SKM-1 treated with dmso at 0.1 percent for 144 hours (cell line): ENCODE results near the gene COMMD1.
"Not testable (repeated sequence)": the region's sequence is repeated elsewhere in the genome, so short reads cannot be mapped to it uniquely, and the experiment has no call there.

Source experiments
- DNase-seq: peaks from one replicate; lab custom pipeline; 2025; ENCODE audit not compliant: unreplicated experiment; lab: John Stamatoyannopoulos, UW

The COMMD1 gene

DNA sequence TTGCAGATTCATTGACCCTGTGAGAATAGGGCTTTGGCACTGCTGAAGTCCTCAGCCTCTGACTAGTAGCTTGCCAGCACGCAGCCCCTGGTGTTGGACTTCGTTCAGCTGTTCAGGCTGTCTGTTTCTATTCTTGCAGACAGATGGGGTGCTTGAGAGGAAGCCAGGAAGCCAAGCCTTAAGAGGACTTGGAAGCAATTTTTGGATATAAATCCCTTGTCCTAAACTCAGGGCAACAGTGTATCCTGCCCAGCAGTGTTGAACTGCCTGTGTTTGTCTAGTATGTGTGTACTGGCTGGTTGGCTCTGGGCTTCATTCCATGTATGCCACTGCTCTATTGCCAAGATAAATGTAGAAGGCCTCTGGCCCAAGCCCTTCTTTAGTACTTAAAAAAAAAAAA is 108.6 kb downstream of the COMMD1 start:
- peak; percentile 27 for DNase-seq

DNA sequence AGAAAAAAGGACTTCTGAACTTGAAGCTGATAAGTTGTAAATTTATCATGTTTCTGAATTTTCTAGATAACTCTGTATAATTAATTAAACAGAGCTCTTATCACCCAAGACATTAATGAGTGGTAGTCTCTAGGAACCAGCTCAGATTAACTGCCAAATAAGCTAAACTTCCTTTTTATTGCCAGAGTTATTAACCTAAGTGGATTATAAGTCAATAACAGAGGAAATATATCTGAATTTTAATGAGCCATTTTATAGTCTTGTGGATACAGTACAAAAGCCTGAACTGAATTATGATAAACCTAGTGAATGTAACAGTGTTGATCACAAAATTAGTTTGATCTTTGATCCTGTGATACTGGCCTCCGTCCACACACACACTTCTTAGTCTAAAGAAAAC is 111.5 kb downstream of the COMMD1 start:
- no peak for DNase-seq

DNA sequence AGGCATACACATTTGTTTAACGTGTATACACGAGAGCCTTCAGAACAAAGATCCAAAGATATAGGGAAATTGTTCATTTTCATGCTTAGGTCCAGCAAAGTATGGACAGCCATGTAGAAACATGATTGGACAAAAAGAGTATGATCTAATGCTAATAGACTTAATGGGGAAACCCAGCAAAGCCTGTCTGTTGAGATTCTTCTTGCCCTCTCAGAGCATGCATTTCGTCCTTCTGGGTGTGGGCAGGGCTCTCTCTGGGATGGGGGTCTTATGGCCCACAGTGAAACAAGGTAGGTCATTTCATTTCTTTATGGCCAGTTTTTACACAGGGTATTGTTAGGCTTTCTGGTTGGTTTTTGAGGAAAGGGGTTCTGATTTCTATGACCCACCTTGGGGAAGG is 124.4 kb downstream of the COMMD1 start:
- no peak for DNase-seq

DNA sequence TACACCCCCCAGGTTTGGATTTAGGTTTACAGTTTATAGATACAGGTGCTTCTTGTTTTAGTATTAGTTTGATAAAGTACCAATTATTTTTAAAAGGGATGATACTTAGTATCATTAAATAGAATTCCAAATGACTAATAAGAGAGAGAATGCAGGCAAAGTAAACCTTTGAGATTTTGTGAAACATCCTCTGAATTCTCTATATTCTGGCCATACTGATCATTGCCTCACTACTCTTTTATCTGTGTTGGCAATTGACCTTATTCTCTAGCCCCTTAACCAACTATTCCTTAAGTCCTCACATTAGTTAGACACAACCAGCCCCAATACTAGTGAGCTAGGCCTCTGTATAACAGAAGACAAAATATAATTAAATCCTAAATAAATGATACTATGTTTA is 125.4 kb downstream of the COMMD1 start:
- no peak for DNase-seq

DNA sequence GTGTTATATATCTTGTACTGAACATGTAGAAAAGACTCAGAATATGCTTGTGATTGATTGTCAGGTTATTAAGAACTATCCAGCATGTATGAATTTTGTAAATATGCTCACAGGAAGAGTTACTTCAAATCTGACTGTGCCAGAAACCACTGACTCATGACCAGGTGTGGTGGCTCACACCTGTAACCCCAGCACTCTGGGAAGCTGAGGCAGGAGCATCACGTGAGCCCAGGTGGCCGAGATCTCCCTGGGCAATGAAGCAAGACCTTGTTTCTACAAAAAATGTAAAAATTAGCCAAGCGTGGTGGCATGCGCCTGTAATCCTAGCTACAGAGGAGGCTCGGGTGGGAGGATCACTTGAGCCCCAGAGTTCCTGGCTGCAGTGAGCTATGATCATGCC is 126.6 kb downstream of the COMMD1 start:
- DNase-seq: no peak

DNA sequence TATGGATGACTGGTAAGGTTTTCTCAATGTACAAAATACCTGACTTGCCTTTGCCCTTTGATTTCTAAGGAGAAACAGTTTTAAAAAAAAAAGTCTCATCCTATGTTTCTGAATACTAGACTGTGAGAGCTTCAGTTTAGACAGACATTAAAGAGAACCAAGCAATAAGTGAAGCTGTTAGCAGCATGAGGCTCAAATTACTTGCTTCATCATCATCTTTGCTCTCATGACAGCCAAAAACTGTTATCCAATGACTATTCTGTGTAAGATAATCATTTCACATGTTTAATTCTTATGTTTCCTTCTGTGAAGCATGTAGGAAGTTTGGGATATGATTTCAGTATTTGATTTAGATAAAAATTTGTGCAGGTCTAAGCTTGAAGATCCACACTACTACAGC is 129.2 kb downstream of the COMMD1 start:
- DNase-seq: no peak

DNA sequence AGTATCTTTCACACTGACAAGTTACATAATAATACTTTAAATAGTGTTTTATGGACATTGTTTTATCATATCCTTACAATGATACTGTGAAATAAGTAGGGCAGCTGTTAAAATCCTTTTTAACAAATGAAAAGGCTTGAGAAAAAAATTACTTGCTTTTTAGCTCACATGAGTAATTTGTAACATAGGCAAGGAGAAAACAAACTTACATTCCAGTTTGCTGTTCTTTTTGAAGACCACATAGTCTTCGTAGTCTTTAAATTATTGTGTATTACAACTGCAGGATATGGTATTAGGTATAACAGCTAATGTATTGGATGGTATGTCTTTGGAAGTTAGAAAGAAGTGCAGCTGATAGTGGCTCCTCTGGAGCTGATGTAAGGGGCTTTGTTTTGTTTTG is 130.8 kb downstream of the COMMD1 start:
- no peak for DNase-seq

DNA sequence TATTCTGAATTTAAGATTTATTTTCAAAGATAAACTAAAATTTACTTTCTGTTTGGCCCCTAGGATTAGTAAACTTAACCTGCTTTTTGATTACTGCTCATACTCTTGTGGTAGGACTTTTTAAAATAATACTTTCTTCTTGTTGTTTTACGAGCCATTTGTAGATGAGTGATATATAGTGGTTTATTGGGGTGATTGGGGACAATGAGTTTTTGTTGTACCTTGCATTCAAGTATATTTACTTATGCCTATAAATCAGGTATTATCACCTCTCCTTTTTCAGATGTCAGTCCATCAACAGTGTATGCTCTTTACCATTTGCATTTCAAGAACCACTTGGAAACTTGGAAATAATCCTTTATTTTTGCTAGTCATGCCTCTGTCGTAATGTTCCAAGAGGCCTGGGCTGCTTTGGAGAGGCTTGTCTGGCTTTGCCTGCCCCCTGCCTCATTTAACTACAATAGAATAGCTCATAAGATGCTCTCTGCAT is 131.3 kb downstream of the COMMD1 start:
- no peak for DNase-seq

DNA sequence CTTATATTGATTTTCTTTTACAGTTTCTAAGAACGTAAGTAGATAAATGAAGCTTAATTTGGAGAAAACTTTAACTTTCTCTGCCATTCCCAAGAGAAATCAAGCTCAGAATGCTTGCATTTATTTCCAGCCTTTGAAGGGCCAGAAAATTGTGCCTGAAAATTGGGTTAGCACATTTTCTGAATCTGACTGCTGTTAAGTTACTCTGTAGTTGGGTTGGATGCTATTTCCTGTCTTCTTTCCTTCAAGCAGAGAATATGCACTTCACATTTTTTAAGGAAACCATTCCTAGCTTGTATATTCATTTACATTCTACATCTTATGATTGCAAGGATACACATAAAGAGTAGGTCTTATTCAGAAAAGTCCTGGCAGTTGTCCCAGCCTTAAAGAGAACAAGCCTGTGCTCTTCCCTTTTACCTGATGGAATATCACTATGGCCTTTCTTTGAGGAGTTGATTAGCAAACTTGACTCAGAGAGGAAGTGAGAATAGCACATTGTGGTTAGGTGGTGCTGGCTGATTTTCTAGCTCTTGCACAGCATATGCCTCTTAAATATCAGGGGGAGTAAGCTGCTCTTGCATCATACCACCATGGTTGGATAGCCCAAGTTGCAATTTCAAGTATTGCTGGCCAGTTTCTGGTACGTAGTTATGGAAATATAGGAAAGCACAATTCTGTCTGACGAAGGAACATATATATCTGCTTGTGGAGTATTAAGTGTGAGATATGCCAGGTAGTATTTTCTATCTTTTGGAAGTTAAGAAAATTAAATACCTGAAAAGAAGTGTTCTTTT is 133.7 kb downstream of the COMMD1 start:
- DNase-seq: peak; percentile 97

DNA sequence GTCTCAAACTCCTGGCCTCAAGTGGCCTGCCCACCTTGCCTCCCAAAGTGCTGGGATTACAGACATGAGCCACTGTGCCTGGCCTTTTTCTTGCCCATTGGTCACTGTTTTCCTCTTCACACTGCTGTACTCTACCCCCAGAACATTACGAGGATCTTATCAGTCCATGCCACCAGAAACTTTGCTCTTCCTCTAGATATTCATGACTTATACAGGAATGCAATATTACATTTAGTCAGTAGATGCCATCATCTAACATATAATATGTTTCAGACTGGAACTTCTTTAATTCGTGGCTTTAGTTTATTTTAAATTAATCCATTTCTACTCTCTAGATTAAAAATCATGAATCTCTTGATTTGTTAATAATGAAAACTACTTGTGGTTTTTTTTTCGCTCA is 135.5 kb downstream of the COMMD1 start:
- no peak for DNase-seq

DNA sequence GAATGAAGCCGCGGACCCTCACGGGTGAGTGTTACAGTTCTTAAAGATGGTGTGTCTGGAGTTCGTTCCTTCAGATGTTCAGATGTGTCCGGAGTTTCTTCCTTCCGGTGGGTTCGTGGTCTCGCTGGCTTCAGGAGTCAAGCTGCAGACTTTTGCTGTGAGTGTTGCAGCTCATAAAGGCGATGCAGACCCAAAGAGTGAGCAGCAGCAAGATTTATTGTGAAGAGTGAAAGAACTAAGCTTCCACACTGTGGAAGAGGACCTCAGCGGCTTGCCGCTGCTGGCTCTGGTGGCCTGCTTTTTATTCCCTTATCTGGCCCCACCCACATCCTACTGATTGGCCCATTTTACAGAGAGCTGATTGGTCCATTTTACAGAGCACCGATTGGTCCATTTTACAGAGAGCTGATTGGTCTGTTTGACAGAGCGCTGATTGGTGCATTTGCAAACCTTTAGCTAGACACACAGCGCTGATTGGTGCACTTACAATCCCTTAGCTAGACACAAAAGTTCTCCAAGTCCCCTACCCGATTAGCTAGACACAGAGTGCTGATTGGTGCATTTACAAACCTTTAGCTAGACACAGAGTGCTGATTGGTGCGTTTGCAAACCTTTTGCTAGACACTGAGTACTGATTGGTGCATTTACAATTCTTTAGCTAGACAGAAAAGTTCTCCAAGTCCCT is 136.4 kb downstream of the COMMD1 start:
- not testable (repeated sequence) for DNase-seq

DNA sequence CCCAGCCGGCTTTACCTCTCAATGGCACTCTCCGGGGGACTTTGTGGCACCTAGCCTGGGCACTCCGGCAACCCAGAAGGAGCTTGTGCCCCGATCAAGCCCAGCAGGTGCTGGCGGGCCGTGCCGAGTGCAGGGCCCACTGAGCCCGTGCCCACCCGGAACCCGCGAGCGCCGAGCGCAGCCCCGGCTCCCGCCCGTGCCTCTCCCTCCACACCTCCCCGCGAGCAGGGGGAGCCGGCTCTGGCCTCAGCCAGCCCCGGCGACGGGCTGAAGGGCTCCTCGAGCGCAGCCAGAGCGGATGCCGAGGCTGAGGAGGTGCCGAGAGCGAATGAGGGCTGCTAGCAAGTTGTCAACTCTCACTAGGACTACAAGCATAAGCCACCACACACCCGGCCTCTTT is 136.9 kb downstream of the COMMD1 start:
- no peak for DNase-seq

DNA sequence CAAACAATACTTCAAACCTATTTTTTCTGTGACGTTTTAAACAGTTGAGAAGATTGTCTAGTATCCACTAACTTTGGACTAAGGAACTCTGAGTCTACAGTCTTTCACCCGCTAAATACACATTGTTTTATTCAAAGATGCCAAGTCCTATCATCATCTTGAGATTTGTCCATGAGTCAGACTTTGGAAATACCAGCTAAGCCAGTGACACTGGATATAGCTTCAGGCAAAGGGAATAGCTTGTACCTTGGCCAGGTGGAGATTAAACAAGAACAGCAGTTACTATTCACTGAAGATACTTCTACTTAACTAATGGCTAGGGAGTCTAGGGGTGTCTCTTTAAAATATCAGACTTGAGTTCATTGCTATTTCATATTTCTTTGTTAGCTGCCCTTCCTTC is 137.5 kb downstream of the COMMD1 start:
- no peak for DNase-seq

DNA sequence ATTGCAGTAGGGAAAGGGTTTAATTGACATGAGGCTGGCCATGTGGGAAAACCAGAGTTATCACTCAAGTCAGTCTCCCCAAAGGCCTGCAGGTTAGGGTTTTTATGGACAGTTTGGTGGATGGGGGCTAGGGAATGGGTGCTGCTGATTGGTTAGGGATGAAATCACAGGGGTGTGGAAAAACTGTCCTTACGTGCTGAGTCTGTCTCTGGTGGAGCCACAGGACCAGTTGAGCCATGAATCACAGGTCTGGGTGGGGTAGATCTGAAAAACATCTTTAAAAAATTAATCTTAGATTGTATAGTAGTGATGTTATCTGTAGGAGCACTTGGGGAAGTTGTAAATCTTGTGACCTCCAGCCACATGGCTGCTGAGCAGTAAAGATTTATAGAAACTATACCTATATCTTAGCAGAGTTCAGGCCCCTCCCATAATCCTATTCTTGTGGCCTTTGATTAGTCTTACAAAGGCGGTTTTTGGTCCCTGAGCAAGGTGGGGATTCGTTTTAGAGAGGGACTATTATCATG is 139.6 kb downstream of the COMMD1 start:
- no peak for DNase-seq

DNA sequence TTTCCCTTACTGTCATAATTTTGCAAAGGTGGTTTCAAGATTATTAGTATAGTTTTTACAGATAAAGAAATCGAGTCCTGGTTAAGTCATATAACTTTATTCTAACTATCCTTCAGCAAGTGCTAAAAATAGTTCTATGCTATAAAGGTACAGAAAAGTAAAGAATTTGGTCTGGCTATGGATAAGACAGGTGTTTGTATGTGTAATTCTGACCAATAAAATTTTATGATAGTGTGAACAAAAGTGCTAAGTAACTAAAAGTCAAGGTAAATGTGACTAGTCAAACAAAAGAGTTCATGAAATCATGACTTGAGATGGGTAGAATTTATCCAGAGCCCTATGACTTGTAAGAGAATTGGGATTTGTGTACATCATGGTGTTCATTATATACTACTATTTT is 140.7 kb downstream of the COMMD1 start:
- DNase-seq: no peak

DNA sequence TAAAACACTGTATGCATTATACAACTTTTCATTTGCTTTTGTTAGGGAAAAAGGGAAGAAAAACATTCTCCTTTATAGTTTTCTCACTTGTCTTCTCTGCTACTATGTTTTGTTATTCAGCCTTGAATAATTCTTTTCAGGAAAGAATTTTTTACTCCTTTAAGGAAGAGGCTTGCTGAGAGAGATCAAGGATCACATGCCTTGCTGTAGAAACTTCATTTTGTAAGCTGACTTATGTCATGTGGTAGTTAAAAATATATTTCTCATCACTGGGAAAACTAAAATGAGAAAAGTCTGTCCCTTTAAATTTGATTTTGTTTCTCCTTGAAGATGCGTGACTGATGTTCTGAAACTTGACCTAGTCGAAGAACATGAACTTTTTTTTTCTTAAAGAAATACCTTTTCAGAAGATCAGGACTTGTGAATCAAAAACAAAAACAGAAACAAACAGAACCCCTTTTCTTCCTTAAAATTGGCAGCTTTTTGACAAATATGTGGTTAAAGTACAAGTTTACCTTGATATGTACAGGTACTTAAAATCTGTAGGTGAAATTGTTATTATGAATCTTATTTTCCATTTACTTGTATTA is 145.1 kb downstream of the COMMD1 start:
- DNase-seq: no peak

DNA sequence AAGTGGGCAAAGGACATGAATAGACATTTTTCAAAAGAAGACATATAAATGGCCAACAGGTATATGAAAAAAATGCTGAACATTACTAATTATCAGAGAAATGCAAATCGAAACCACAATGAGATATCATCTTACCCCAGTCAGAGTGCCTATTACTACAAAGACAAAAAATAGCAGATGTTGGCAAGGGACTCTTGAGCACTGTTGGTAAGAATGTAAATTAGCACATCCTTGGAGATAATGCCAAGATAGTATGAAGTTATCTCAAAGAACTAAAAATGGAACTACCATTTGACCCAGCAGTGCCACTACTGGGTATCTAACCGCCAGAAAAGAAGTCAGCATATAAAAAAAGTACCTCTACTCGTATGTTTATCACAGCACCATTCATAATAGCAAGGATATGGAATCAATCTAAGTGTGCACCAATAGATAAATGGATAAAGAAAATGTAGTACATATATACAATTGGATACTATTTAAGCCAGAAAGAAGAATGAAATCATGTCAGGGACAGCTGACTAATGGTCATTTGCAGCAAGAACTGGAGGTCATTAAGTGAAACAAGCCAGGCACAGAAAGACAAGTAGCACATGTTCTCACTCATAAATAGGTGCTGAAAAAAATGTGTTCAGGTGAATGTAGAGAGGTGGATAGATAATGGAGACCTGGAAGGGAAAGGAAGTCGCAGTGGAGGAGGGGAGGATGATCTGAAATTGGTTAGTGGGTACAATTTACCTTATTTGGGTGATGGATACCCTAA is 148.7 kb downstream of the COMMD1 start:
- DNase-seq: no peak

DNA sequence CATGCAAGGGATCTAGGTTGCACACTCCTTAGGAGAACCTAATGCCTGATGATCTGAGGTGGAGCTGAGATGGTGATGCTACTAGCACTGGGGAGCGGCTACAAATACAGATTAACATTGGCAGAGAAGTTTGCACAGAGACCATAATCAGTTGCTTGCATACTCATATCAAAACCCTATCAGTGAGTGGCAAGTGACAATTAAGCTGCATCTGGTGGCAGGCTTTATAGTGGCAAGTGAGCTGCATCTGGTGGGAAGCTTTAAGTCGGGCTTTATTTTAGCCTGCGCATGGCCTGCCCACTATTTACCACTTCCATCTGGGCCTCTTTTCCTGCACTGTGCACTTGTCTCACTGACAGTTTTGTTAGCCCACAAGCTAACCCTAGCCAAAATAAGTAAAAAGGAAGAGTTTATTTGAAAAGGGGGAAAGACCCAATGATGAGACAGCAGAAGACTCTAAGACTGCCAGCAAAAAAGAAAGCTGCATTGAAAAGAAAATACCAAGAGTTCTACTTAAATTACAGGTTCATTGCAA is 149.5 kb downstream of the COMMD1 start:
- DNase-seq: no peak

DNA sequence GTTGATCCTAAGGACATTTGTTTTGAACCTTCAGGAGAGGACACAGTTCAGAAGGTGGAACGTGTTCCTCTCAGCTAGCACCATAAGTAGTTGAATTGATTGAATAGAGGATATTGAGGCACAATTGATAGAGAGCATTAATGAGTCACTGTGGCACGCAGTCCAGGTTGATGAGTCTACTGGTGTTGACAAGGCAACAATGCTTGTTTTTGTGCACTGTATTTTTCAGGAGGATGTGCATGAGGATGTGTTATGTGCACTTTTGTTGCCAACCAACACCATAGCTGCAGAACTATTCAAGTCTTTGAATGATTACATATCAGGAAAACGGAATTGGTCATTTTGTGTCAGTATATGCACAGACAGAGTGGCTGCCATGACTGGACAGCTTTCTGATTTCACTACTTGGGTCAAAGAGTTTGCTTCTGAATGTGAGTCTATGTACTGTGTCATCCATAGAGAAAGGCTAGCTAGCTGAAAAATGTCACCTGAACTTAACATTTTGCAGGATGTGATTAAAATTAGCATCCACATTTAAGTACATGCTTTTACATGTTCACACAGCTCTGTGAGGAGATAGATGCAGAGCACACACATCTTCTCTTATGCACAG is 150.4 kb downstream of the COMMD1 start:
- no peak for DNase-seq

DNA sequence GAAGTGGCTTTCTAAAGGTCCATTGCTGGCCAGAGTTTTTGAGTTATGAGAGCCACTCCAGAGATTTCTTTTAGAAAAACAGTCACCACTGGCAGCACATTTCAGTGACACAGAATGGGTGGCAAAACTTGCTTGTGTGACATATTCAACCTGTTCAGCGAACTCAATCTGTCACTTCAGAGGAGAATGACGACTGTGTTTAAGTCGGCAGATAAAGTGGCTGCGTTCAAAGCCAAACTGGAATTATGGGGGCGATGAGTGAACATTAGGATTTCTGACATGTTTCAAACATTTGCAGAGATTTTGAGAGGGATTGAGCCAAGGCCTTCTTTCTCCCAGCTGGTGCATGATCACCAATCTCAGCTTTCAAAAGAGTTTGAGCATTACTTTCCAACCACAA is 150.9 kb downstream of the COMMD1 start:
- no peak for DNase-seq

DNA sequence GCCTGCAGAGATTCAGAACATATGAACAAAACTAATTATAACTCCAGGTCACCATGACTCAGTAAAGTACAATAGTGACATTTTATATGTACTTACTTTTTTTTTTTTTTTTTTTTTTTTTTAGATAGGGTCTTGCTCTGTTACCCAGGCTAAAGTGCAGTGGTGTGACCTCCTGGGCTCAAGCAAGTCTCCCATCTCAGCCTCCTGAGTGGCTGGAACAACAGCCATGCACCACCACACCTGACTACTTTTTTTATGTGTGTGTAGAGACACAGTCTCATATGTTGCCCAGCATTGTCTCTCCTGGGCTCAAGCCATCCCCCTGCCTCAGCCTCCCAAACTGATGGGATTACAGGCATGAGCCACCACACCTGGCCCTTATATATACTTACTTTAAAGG is 159.8 kb downstream of the COMMD1 start:
- no peak for DNase-seq
